SJCRH30 (cell line): ENCODE measurements around the gene C1R. TPM values are rescaled to one million over a fixed set of nuclear protein-coding genes. Genes with fewer than 3 reads are reported as not detected.

ENCODE experiments used
- DNase-seq, 2 experiments: peaks; one replicate each; pipeline ENCODE4 v3.0.0-alpha.2; 2015 to 2020
- H3K27ac ChIP-seq: fragments of 250-450 bp; sonication (Bioruptor Pico); 2 replicates; pipeline ENCODE4 v1.5.1; 2020; ENCODE audit warnings: mild to moderate bottlenecking, moderate library complexity
- H3K27me3 ChIP-seq: fragments of 250-450 bp; sonication (Bioruptor Pico); 2 replicates; pipeline ENCODE4 v1.5.1; 2020; ENCODE audit warnings: mild to moderate bottlenecking, moderate library complexity
- H3K36me3 ChIP-seq: fragments of 250-450 bp; sonication (Bioruptor Pico); 2 replicates; pipeline ENCODE4 v1.5.1; 2020; ENCODE audit warnings: mild to moderate bottlenecking, moderate library complexity
- H3K4me1 ChIP-seq: fragments of 250-450 bp; sonication (Bioruptor Pico); 2 replicates; pipeline ENCODE4 v1.5.1; 2020; ENCODE audit warnings: mild to moderate bottlenecking, moderate library complexity
- H3K4me3 ChIP-seq: fragments of 250-450 bp; sonication (Bioruptor Pico); 2 replicates; pipeline ENCODE4 v1.5.1; 2020; ENCODE audit warnings: mild to moderate bottlenecking, moderate library complexity
- H3K9me3 ChIP-seq: fragments of 250-450 bp; sonication (Bioruptor Pico); replicated peaks from 2 replicates; pipeline ENCODE4 v1.5.1; 2020; ENCODE audit warnings: mild to moderate bottlenecking, moderate library complexity
- total RNA-seq: library from RNA; depleted of rRNA; stranded (reverse); fragments of >200 nt; shearing (Covaris generic); gene quantifications from 2 replicates; pipeline ENCODE4 v1.2.3, GENCODE V29; 2014

The C1R gene
- total RNA-seq, 1 experiment from 2014 or later, result 3.4 TPM

DNA sequence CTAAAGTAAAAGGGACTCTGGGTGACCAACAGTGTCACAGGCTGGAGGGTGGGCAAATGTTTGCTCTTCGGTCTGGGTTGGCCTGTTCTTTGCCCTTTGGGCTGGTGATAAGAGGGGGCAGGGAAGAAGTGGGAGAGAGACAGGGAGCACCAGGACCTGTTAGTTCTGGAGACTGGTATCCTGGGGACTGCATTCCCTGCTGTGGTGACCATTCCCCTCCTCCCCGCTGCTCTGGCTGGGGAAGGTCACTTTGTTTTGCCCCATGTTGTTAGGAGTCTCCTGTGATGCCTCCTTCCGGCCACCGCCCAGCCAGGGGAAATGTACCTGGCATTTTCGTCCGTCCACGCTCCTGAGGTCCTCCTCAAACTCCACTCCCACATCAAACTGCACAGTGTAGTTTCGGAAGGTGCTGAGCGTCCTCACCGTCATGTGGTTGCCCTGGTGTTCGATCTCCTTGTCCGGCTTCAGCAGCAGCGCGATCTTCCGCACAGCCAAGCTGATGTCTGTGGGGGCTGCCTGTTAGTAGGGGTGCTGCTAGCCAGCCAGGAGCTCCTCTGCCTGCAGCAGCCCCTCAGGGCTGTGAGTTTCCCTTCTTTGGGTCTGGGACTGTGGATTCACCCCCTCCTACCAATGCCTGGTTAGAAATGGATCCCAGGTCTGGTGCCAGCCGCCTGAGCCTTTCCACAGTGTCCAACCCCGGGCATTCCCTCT, 35.8 kb upstream of the C1R start:
- Histone ChIP-seq H3K36me3 (no peaks in the 10 kb centered on the region), H3K9me3 (no peaks in the 10 kb centered on the region), H3K27me3 (peaks cover 16% of the 10 kb centered on the region), H3K4me3 (no peak overlapping the region), H3K4me1 (0 out of 2 replicates have a peak, but pooled peaks cover 5% of the 10 kb centered on the region), H3K27ac (no peak overlapping the region)
- DNase-seq, result no peak

- Histone ChIP-seq H3K4me3 (no peak overlapping the region), H3K36me3 (no peaks in the 10 kb centered on the region), H3K27me3 (peaks cover 9% of the 10 kb centered on the region), H3K4me1 (0 out of 2 replicates have a peak, but pooled peaks cover 5% of the 10 kb centered on the region), H3K27ac (no peak overlapping the region), H3K9me3 (no peaks in the 10 kb centered on the region)
- DNase-seq, result no peak
Observed at GRCh38 chr12:7125632-7126227, 33.5 kb upstream of the C1R start.

GRCh38 chr12:7123806-7124522, 31.7 kb upstream of the C1R start:
- H3K4me1 ChIP-seq, result no peaks in the 10 kb centered on the region
- no peak for DNase-seq
- no peaks in the 10 kb centered on the region for H3K9me3 ChIP-seq
- no peak overlapping the region for H3K4me3 ChIP-seq
- no peak overlapping the region for H3K27ac ChIP-seq
- H3K36me3 ChIP-seq, result no peaks in the 10 kb centered on the region
- peaks cover 5% of the 10 kb centered on the region; the same call in 1 of the 2 replicates for H3K27me3 ChIP-seq

DNA sequence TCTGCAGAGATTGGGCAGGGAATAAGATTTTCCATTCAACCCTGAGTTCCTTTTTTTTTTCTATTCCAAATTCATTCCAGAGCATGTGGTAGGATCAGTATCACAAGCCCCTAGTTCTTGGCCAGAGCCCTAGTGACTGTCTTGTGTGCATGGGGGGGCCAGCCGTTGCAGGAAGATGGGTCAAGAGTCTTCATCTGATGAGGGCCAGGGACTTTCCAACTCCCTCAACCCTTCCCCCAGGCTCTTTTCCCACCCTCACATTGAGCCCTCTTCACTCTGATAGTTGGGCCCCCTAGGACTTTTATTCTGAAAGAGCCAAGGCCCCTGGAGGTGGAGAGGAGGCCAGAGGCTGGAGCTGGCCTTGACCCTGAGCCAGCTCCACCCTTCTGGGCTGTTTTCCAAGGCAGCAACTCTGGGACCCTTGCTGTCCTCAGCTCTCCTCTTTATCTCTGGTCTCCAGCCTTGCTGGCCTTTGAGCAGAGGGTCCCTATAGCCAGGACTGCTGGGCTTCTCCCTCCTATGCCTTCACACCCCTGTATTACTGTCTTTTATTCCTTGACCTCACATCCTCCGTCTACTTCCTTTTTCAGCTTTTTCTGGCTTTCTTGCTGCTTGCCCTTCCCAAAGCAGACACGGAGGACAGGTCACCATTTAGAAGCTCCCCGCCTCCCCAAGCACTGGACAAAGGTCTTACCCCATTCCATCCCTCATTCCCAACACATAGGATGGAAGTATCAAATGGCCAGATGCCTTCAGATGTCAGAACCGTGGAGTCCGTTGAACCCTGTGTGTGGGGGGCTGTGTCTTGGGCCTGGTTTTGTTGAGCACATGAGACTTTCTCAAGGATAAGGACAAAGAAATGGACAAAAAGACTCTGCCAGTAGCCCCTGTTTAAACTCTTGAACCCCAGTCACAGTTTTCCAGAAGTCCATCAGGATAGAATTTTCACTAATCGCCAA, 30.8 kb upstream of the C1R start:
- Histone ChIP-seq H3K4me3 (no peak overlapping the region), H3K36me3 (no peaks in the 10 kb centered on the region), H3K27ac (no peak overlapping the region), H3K9me3 (no peaks in the 10 kb centered on the region), H3K4me1 (no peaks in the 10 kb centered on the region), H3K27me3 (peaks cover 5% of the 10 kb centered on the region; the same call in 1 of the 2 replicates)
- no peak for DNase-seq

DNA sequence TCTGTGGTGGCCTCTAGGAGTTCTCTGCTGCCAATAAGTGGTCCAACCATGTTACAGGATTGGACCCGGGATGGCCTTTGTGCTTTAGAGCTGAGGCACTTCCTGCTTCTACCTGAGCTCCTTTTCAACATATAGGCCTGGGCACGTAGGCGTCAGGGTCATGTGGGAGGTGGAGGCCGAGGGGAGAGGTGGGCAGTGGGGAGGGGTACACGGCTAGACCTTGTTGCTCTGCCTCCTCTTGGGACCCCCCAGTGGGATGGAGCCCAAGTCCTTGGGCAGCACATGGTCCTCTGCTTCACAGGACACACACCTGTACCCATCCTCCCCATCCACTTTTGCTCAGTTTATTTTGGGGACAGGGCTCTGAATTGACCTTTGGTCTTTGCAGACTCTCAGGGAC, 29.1 kb upstream of the C1R start:
- H3K9me3 ChIP-seq, result no peaks in the 10 kb centered on the region
- no peak for DNase-seq
- peaks cover 5% of the 10 kb centered on the region; the same call in 1 of the 2 replicates for H3K27me3 ChIP-seq
- H3K4me3 ChIP-seq, result no peak overlapping the region
- no peak overlapping the region for H3K27ac ChIP-seq
- no peaks in the 10 kb centered on the region; the same call in 1 of the 2 replicates for H3K36me3 ChIP-seq
- H3K4me1 ChIP-seq, result no peaks in the 10 kb centered on the region

DNA sequence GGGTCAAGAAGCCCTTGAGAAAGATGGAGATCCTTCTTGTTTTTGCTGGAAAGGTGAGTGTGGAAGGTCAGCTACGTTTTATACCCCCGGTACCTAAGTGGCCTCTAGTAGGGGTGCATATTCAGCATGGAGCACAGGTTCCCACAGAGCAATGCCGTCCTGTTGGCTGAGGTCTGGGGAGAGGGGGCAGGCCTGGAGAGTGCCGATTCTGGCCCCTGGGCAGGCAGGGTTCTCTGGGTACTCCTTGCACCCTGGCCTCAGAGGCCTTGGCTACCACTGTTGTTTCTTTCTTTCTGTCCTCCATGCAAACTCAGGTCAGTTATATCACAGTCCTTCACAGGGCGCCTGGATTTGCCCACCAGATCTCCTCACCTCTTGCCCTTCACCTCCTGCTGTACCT, 27.9 kb upstream of the C1R start:
- no peak overlapping the region for H3K4me3 ChIP-seq
- H3K9me3 ChIP-seq, result no peaks in the 10 kb centered on the region
- DNase-seq, result no peak
- no peaks in the 10 kb centered on the region; the same call in 1 of the 2 replicates for H3K36me3 ChIP-seq
- H3K27me3 ChIP-seq, result peaks cover 5% of the 10 kb centered on the region; the same call in 1 of the 2 replicates
- H3K27ac ChIP-seq, result no peak overlapping the region
- no peaks in the 10 kb centered on the region for H3K4me1 ChIP-seq

DNA sequence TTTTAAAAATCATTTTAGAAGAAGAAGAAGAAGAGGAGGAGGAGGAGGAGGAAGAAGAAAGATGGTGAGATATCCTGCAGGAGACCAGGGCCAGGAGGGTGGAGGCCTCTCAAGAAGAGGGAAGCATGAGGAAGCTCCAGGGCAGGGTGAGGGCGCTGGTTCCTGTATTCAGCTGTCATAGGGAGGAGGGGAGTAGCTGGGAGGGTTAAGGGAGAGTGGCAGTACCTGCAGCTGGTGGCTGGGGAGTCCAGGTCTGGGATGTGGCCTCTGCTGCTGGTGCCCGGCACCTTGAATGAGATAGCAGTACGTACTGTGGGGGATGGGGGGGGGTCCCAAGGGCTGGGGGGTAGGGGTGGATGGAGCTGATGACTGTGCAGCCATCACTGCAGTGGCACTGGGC, 26.6 kb upstream of the C1R start:
- H3K4me1 ChIP-seq, result no peaks in the 10 kb centered on the region
- peaks cover under 1% of the 10 kb centered on the region; the same call in 1 of the 2 replicates for H3K27me3 ChIP-seq
- no peak overlapping the region for H3K4me3 ChIP-seq
- H3K27ac ChIP-seq, result no peak overlapping the region
- no peak for DNase-seq
- no peaks in the 10 kb centered on the region; the same call in 1 of the 2 replicates for H3K36me3 ChIP-seq
- no peaks in the 10 kb centered on the region for H3K9me3 ChIP-seq

DNA sequence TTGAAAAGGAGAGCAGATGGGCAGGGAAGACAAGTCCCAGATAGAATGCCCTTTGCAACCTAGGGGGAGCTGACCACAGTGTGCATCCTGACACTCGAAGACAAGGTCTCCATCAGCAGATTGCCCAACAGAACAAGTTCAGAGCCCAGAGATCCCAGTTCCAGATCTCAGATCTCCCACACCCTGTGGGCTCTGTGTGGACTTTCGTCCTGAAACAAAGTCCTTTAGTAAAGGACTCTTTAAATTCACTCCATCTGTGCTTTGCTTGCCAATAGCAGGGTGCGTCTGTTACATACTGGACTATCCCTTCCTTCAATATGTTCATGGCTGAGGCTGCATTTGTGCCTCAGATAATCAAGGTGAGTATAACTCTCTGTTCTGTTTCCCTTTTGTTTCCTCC, 25.4 kb upstream of the C1R start:
- no peak overlapping the region for H3K27ac ChIP-seq
- H3K4me3 ChIP-seq, result no peak overlapping the region
- no peaks in the 10 kb centered on the region; the same call in 1 of the 2 replicates for H3K36me3 ChIP-seq
- H3K27me3 ChIP-seq, result no peaks in the 10 kb centered on the region
- no peak for DNase-seq
- H3K9me3 ChIP-seq, result no peaks in the 10 kb centered on the region
- H3K4me1 ChIP-seq, result no peaks in the 10 kb centered on the region

DNA sequence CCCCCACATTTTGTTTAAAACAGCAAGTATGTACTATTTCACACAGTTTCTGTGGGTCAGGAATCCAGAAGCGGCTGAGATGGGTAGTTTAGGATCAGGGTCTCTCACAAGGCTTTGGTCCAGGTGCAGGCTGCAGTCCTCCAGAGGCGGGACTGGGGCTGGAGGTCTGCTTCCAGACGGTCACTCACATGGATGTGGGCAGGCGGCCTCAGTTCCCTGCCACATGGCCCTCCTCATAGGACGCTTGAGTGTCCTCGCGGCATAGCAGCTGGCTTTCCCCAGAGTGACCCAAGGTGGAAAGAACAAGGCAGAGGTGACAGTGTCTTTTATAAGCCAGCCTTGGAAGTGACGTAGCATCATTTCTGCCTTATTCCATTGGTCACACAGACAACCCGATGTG, 24.7 kb upstream of the C1R start:
- no peak for DNase-seq

DNA sequence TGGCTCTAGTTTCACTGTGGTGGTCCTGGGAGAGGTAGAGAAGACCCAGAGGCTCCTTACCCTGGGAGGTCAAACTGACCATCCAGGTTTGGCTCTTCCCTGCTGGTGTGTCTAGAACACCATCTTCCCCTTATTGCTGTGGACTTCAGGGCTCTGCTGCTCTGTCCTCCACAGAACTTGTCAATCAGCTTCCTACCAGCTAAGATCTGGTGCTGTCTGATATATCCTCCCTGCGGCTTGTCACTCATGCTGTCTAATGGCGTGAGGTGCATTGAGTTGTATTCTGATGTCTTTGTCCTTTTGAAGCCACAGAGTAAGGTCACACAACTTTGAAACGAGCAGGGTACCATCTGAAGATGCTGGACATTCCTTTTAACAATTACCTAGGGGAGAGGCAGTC, 24.0 kb upstream of the C1R start:
- Histone ChIP-seq H3K4me3 (no peak overlapping the region), H3K36me3 (no peaks in the 10 kb centered on the region; the same call in 1 of the 2 replicates), H3K27ac (no peak overlapping the region), H3K4me1 (no peaks in the 10 kb centered on the region), H3K27me3 (no peaks in the 10 kb centered on the region), H3K9me3 (no peaks in the 10 kb centered on the region)
- DNase-seq, result no peak

More for the DNA sequence above, 24.7 kb upstream of the C1R start:
- Histone ChIP-seq H3K36me3 (no peaks in the 10 kb centered on the region; the same call in 1 of the 2 replicates), H3K9me3 (no peaks in the 10 kb centered on the region), H3K27me3 (no peaks in the 10 kb centered on the region), H3K4me1 (no peaks in the 10 kb centered on the region), H3K4me3 (no peak overlapping the region), H3K27ac (no peak overlapping the region)

DNA sequence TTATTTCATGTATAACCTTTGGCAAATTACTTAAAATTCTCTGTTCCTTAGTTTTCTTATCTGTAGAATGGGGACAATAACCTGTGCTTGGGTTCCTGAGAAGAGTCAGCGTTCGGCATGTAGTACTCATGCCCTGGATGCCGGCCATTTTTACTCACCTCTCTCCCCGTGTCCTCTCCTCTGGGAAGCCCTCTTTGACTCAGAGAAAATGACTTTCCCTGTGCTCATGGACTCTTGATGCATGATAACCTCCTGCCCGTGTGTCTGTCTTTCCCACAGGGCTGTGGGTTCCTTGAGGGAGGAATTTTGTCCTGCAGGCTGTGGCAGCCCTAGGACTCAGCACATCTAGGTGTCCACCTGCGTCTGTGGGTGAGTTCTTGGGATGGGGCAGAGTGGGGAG, 22.6 kb upstream of the C1R start:
- no peaks in the 10 kb centered on the region for H3K4me1 ChIP-seq
- no peak overlapping the region for H3K27ac ChIP-seq
- H3K9me3 ChIP-seq, result no peaks in the 10 kb centered on the region
- no peaks in the 10 kb centered on the region for H3K27me3 ChIP-seq
- no peak for DNase-seq
- no peak overlapping the region for H3K4me3 ChIP-seq
- no peaks in the 10 kb centered on the region; the same call in 1 of the 2 replicates for H3K36me3 ChIP-seq

DNA sequence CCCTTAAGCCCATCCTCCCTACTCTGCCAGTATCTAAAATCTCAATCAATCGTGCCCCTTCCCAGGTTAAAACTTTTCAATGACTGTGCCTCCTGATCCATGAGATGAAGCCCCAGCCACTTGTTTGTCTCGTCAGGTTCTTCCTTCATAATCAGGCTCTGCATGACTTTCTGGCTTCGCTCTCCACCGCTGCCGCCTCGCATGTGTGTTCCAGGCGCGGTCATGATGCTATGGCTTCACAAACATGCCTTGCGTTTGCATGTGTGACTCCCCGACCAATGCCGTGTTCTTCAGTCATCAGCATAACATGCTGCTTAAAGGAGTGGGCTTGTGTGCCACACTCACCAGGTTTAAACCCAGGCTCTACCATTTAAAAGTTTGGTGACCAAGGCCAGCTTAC, 21.8 kb upstream of the C1R start:
- no peaks in the 10 kb centered on the region for H3K4me1 ChIP-seq
- no peak overlapping the region for H3K27ac ChIP-seq
- no peak for DNase-seq
- H3K27me3 ChIP-seq, result no peaks in the 10 kb centered on the region
- no peak overlapping the region for H3K4me3 ChIP-seq
- no peaks in the 10 kb centered on the region; the same call in 1 of the 2 replicates for H3K36me3 ChIP-seq
- H3K9me3 ChIP-seq, result no peaks in the 10 kb centered on the region

GRCh38 chr12:7113389-7113871, 21.2 kb upstream of the C1R start:
- DNase-seq, result peak; percentile 26 to 68
- Histone ChIP-seq H3K36me3 (no peaks in the 10 kb centered on the region; the same call in 1 of the 2 replicates), H3K27ac (no peak overlapping the region)

DNA sequence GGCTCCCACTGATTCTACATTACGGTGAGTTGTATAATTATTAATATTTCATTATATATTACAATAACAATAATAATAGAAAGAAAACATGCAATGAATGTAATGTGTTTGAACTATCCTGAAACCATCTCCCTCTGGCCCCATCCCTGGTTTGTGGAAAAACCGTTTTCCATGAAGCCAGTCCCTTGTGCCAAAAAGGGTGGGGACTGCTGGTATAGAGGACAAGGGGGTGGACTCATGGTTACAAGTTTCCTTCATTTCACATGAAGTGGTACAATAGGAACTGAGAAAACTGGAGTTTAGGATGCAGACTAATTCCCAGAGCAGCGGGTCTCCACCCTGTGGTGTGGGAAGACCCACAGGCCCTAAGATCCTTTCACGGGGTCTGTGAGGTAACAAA, 19.8 kb upstream of the C1R start:
- H3K27ac ChIP-seq, result no peak overlapping the region
- no peaks in the 10 kb centered on the region for H3K27me3 ChIP-seq
- no peaks in the 10 kb centered on the region for H3K9me3 ChIP-seq
- H3K4me1 ChIP-seq, result no peaks in the 10 kb centered on the region
- DNase-seq, result no peak
- H3K4me3 ChIP-seq, result no peak overlapping the region
- no peaks in the 10 kb centered on the region; the same call in 1 of the 2 replicates for H3K36me3 ChIP-seq

More at GRCh38 chr12:7113389-7113871, 21.2 kb upstream of the C1R start:
- no peaks in the 10 kb centered on the region for H3K4me1 ChIP-seq
- H3K4me3 ChIP-seq, result no peak overlapping the region
- no peaks in the 10 kb centered on the region for H3K9me3 ChIP-seq
- no peaks in the 10 kb centered on the region for H3K27me3 ChIP-seq
